H1 (cell line): ENCODE data around the gene CST7. TPM values are rescaled to one million over a fixed set of nuclear protein-coding genes. Genes with fewer than 3 reads are reported as not detected.
A peak's percentile ranks its signal among the peaks of the same experiment; 100 is the strongest.

ENCODE experiments used
- CTCF ChIA-PET: fragments of 300-600 bp; sonication (Branson Sonifier 250); formaldehyde crosslinking; loops from one replicate; lab custom pipeline; 2021; ENCODE audit not compliant: partially characterized antibody; lab: Charles Lee
- POLR2A ChIA-PET: fragments of 300-600 bp; sonication (Branson Sonifier 250); formaldehyde crosslinking; loops from one replicate; lab custom pipeline; 2021; ENCODE audit warnings: inconsistent platforms; ENCODE audit not compliant: partially characterized antibody; lab: Charles Lee
- DNase-seq, 2 experiments: peaks; one replicate each; pipeline versions ENCODE4 v3.0.0 to v3.0.0-alpha.2; 2010 to 2022; ENCODE audit warnings: low spot score in 2 of 2, low read depth in 1 of 2, mixed read lengths in 1 of 2
- FAIRE-seq: peaks from 2 replicates; lab custom pipeline; 2011; peaks lifted over from hg19 to GRCh38; lab: Jason Lieb, UNC
- H2AFZ ChIP-seq: 2 replicates; pipeline ENCODE4 v1.8.1; 2012; ENCODE audit warnings: low read length, inconsistent platforms
- H2AK5ac ChIP-seq: 2 replicates; pipeline ENCODE4 v1.6.1; 2013; ENCODE audit warnings: low read depth, low read length
- H2BK120ac ChIP-seq: replicated peaks from 2 replicates; pipeline ENCODE3; 2013; ENCODE audit warnings: low read depth, low read length, inconsistent platforms
- H2BK12ac ChIP-seq: 2 replicates; pipeline ENCODE4 v1.6.1; 2013; ENCODE audit warnings: low read depth, low read length
- H2BK15ac ChIP-seq: 2 replicates; pipeline ENCODE4 v1.6.1; 2013; ENCODE audit warnings: low read length
- H2BK20ac ChIP-seq: 2 replicates; pipeline ENCODE4 v1.6.1; 2013; ENCODE audit warnings: low read length
- H2BK5ac ChIP-seq: 2 replicates; pipeline ENCODE4 v1.6.1; 2013; ENCODE audit warnings: low read depth, low read length
- H3K14ac ChIP-seq: 2 replicates; pipeline ENCODE4 v1.6.1; 2013; ENCODE audit warnings: inconsistent platforms; ENCODE audit not compliant: insufficient read length
- H3K18ac ChIP-seq: 2 replicates; pipeline ENCODE4 v1.6.1; 2013; ENCODE audit warnings: low read length; ENCODE audit errors: extremely low read depth
- H3K23ac ChIP-seq: 2 replicates; pipeline ENCODE4 v1.6.1; 2013; ENCODE audit warnings: inconsistent platforms; ENCODE audit not compliant: insufficient read length
- H3K23me2 ChIP-seq: 2 replicates; pipeline ENCODE4 v1.6.1; 2013; ENCODE audit warnings: low read depth, low read length
- H3K27ac ChIP-seq: 2 replicates; pipeline ENCODE4 v1.6.1; 2011; ENCODE audit warnings: low read depth, low read length, inconsistent platforms
- H3K27me3 ChIP-seq, 4 experiments: replicated peaks in 1 of 4; 1 replicate in 1 of 4; 2 replicates in 3 of 4; pipeline versions ENCODE4 v1.6.1 to v1.8.1; 2011 to 2013; ENCODE audit warnings: low read length in 3 of 4, mild to moderate bottlenecking in 3 of 4, inconsistent platforms in 2 of 4, mixed read lengths in 2 of 4, moderate library complexity in 1 of 4; ENCODE audit not compliant: control insufficient read depth in 3 of 4, insufficient read depth in 3 of 4; ENCODE audit errors: extremely low read depth in 1 of 4
- H3K36me3 ChIP-seq, 4 experiments: 2 replicates each; pipeline versions ENCODE4 v1.6.1 to v1.8.1; 2011 to 2013; ENCODE audit warnings: mild to moderate bottlenecking in 4 of 4, low read length in 3 of 4, moderate library complexity in 2 of 4, control low read depth in 1 of 4, inconsistent platforms in 1 of 4; ENCODE audit not compliant: insufficient read depth in 4 of 4, control insufficient read depth in 2 of 4
- H3K4ac ChIP-seq: replicated peaks from 2 replicates; pipeline ENCODE3; 2013; ENCODE audit warnings: low read length, low read depth, mixed read lengths, inconsistent platforms; ENCODE audit not compliant: insufficient read length
- H3K4me1 ChIP-seq, 4 experiments: replicated peaks in 1 of 4; 1 replicate in 1 of 4; 2 replicates in 3 of 4; pipeline versions ENCODE4 v1.6.1 to v1.8.1; 2011 to 2013; ENCODE audit warnings: low read length in 3 of 4, inconsistent platforms in 2 of 4, mixed read lengths in 1 of 4; ENCODE audit not compliant: insufficient read depth in 4 of 4, control insufficient read depth in 3 of 4
- H3K4me2 ChIP-seq, 2 experiments: 2 replicates each; pipeline versions ENCODE4 v1.6.1 to v1.8.1; 2011 to 2013; ENCODE audit warnings: low read depth in 2 of 2, low read length in 2 of 2, control low read depth in 1 of 2, inconsistent platforms in 1 of 2, mild to moderate bottlenecking in 1 of 2; ENCODE audit not compliant: insufficient read depth in 1 of 2
- H3K4me3 ChIP-seq, 4 experiments: fragments of 200-600, 300-600 bp in 1 of 4; sonication (generic), shearing (Covaris generic), sonication (Bioruptor Twin) in 1 of 4; 2 replicates each; pipeline versions ENCODE4 v1.5.1 to v1.8.1; 2011 to 2016; ENCODE audit warnings: low read length in 4 of 4, low read depth in 3 of 4, control low read depth in 2 of 4, inconsistent platforms in 2 of 4, mild to moderate bottlenecking in 2 of 4, mixed read lengths in 1 of 4, moderate library complexity in 1 of 4; ENCODE audit not compliant: insufficient read depth in 2 of 4; ENCODE audit errors: extremely low read depth in 1 of 4
- H3K56ac ChIP-seq: replicated peaks from 2 replicates; pipeline ENCODE3; 2013; ENCODE audit warnings: low read depth, mild to moderate bottlenecking, mixed read lengths, low read length, inconsistent platforms; ENCODE audit not compliant: insufficient read length
- H3K79me1 ChIP-seq: 2 replicates; pipeline ENCODE4 v1.6.1; 2013; ENCODE audit warnings: low read depth, low read length, control low read depth
- H3K79me2 ChIP-seq, 2 experiments: 2 replicates each; pipeline versions ENCODE4 v1.6.1 to v1.8.1; 2012 to 2013; ENCODE audit warnings: low read length in 2 of 2, mild to moderate bottlenecking in 2 of 2, inconsistent platforms in 1 of 2; ENCODE audit not compliant: insufficient read depth in 2 of 2, control insufficient read depth in 1 of 2
- H3K9ac ChIP-seq, 4 experiments: replicated peaks in 1 of 4; 1 replicate in 1 of 4; 2 replicates in 3 of 4; pipeline versions ENCODE4 v1.6.1 to v1.8.1; 2011 to 2013; ENCODE audit warnings: low read depth in 3 of 4, low read length in 3 of 4, control low read depth in 2 of 4, mild to moderate bottlenecking in 2 of 4, moderate library complexity in 2 of 4, inconsistent platforms in 1 of 4; ENCODE audit errors: extremely low read depth in 1 of 4
- H3K9me3 ChIP-seq, 2 experiments: 2 replicates each; pipeline versions ENCODE4 v1.6.1 to v1.8.1; 2012 to 2013; ENCODE audit warnings: mild to moderate bottlenecking in 2 of 2, moderate library complexity in 2 of 2, control low read depth in 1 of 2, inconsistent platforms in 1 of 2, low read depth in 1 of 2, low read length in 1 of 2, mixed read lengths in 1 of 2; ENCODE audit not compliant: insufficient read depth in 2 of 2
- H4K20me1 ChIP-seq, 2 experiments: replicated peaks in 1 of 2; 2 replicates each; pipeline versions ENCODE3 to v1.8.1; 2011 to 2013; ENCODE audit warnings: inconsistent platforms in 2 of 2, low read length in 2 of 2, mild to moderate bottlenecking in 1 of 2; ENCODE audit not compliant: insufficient read depth in 2 of 2, control insufficient read depth in 1 of 2
- H4K5ac ChIP-seq: 2 replicates; pipeline ENCODE4 v1.6.1; 2013; ENCODE audit warnings: low read length, low read depth, mixed read lengths, inconsistent platforms; ENCODE audit not compliant: insufficient read length
- H4K8ac ChIP-seq: 2 replicates; pipeline ENCODE4 v1.8.0; 2013; ENCODE audit warnings: mild to moderate bottlenecking, moderate library complexity, low read length, inconsistent platforms; ENCODE audit not compliant: insufficient read depth; ENCODE audit errors: extremely low read depth
- H4K91ac ChIP-seq: replicated peaks from 2 replicates; pipeline ENCODE3; 2013; ENCODE audit warnings: low read length, mixed read lengths, inconsistent platforms; ENCODE audit not compliant: insufficient read length
- ASH2L ChIP-seq: fragments of 200-600, 300-600 bp; sonication (generic); IDR thresholded peaks from one replicate; pipeline ENCODE4 v1.7.1; 2017; ENCODE audit warnings: low read length
- BRCA1 ChIP-seq: IDR thresholded peaks from 2 replicates; pipeline ENCODE4 v1.6.1; 2012; ENCODE audit warnings: low read depth, low read length, improper control_type of control experiment
- CHD2 ChIP-seq: IDR thresholded peaks from 2 replicates; pipeline ENCODE4 v1.6.1; 2012; ENCODE audit warnings: low read length, improper control_type of control experiment
- CREB1 ChIP-seq: IDR thresholded peaks from 2 replicates; pipeline ENCODE4 v1.6.1; 2012; ENCODE audit warnings: inconsistent platforms
- JUN ChIP-seq: IDR thresholded peaks from 2 replicates; pipeline ENCODE4 v1.6.1; 2011; ENCODE audit warnings: low read depth, mild to moderate bottlenecking, improper control_type of control experiment, low read length
- KDM4A ChIP-seq: IDR thresholded peaks from one replicate; pipeline ENCODE4 v1.7.1; 2012; ENCODE audit warnings: low read depth, mild to moderate bottlenecking, moderate library complexity, low read length, inconsistent platforms; ENCODE audit not compliant: severe bottlenecking
- MAFK ChIP-seq: IDR thresholded peaks from 2 replicates; pipeline ENCODE4 v1.6.1; 2012; ENCODE audit warnings: low read depth, mild to moderate bottlenecking, improper control_type of control experiment, low read length
- RXRA ChIP-seq: IDR thresholded peaks from 2 replicates; pipeline ENCODE4 v1.6.1; 2011; ENCODE audit warnings: low read depth, mild to moderate bottlenecking, low read length, moderate library complexity; ENCODE audit not compliant: insufficient read depth
- SP1 ChIP-seq: IDR thresholded peaks from 2 replicates; pipeline ENCODE4 v1.6.1; 2011; ENCODE audit warnings: low read depth, low read length
- SP4 ChIP-seq: IDR thresholded peaks from 2 replicates; pipeline ENCODE4 v1.6.1; 2012; ENCODE audit warnings: low read length, inconsistent platforms
- SUZ12 ChIP-seq: fragments of 200-600 bp; sonication (generic); IDR thresholded peaks from 2 replicates; pipeline ENCODE4 v1.6.1; 2012; ENCODE audit warnings: mild to moderate bottlenecking, inconsistent platforms, low read length, moderate library complexity, mixed read lengths
- TCF12 ChIP-seq: IDR thresholded peaks from 2 replicates; pipeline ENCODE4 v1.6.1; 2011; ENCODE audit warnings: low read depth, mild to moderate bottlenecking, low read length
- WGBS, 2 experiments: shearing (Covaris generic) in 1 of 2; methylation state at CpG; one replicate each; pipeline versions ENCODE4 v1.1.6 to v1.1.7; 2013 to 2015; ENCODE audit warnings: low lambda C conversion rate in 2 of 2, mixed read lengths in 2 of 2, inconsistent platforms in 1 of 2, low coverage in 1 of 2, missing lambda C conversion rate in 1 of 2; ENCODE audit not compliant: insufficient replicate concordance in 2 of 2, insufficient coverage in 1 of 2, insufficient read length in 1 of 2; ENCODE audit errors: extremely low coverage in 1 of 2, missing lambda C conversion rate in 1 of 2; 5-methylcytosine and 5-hydroxymethylcytosine counted together
- polyA plus RNA-seq, 7 experiments: library from polyadenylated mRNA; depleted of rRNA in 3 of 7; stranded (reverse) in 5 of 7; unstranded in 2 of 7; fragments of >200 nt in 5 of 7; fragments of 200-250 nt in 2 of 7; gene quantifications; 1 replicate in 5 of 7; 2 replicates in 1 of 7; 4 replicates in 1 of 7; pipeline versions ENCODE4 v1.2.1 to v1.2.3, GENCODE V29; 2011 to 2013; ENCODE audit warnings: missing spikeins in 2 of 7, mixed read lengths in 2 of 7
- total RNA-seq: library from RNA; stranded (reverse); fragmentation: NEBNext Ultra II Directional; extraction: Animal tissue kit (Norgen Biotek cat#: 25700); gene quantifications from 2 replicates; pipeline ENCODE4 v1.2.1, GENCODE V29; 2021
- TF ChIP-seq, protein P1 (sequence below), 3 experiments: IDR thresholded peaks; 1 replicate in 2 of 3; 2 replicates in 1 of 3; pipeline versions ENCODE4 v1.5.1 to v1.6.1; 2011; ENCODE audit warnings: low read length in 3 of 3, mild to moderate bottlenecking in 3 of 3, inconsistent platforms in 2 of 3, low read depth in 1 of 3, moderate library complexity in 1 of 3; ENCODE audit not compliant: insufficient read depth in 1 of 3; ENCODE audit errors: control extremely low read depth in 1 of 3

CST7 gene
- total and polyA plus RNA-seq, 2 of the 8 experiments (the other 6 are each of a cell fraction or from before 2014, with no cell fraction given), result not detected

DNA sequence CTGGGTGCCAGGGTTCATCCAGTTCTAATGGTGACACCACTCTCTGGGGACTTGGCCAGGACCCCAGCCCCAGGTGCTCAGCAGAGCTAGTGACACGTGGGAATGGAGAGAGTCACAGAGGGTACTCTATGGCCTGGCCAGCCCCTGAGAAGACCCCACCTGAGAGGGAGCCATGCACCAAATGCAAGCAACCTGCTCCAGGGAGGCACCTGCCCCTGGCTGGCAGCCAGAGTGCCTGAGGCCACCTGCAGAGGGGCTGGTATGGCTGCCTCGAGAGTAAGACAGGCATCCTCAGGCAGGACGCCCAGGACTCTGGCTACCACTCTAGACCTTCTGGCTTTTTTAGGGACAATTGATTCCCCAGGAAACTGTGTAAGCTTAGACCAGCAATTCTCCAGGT lies 38.6 kb upstream of the CST7 start:
- Histone ChIP-seq H2AFZ (no peak overlapping the region), H2BK120ac (no peak overlapping the region), H3K14ac (no peak overlapping the region), H2BK20ac (no peak overlapping the region), H3K23me2 (no peaks in the 10 kb centered on the region), H3K18ac (no peak overlapping the region; the same call in 1 of the 2 replicates), H3K4me1 (0 out of 7 replicates have a peak, but pooled peaks cover 0 to 2% (median 0%) of the 10 kb centered on the region in 4 experiments), H2BK15ac (no peak overlapping the region), H2BK5ac (no peak overlapping the region), H4K91ac (no peak overlapping the region), H3K27ac (no peak overlapping the region), H3K27me3 (no peaks in the 10 kb centered on the region), H2BK12ac (no peak overlapping the region), H3K36me3 (no peaks in the 10 kb centered on the region), H3K9ac (no peak overlapping the region), H4K20me1 (no peaks in the 10 kb centered on the region), H3K23ac (no peak overlapping the region), H3K4me2 (no peak overlapping the region), H4K8ac (no peak overlapping the region), H3K79me2 (no peaks in the 10 kb centered on the region), H3K4ac (no peak overlapping the region), H3K9me3 (peaks cover 10 to 12% of the 10 kb centered on the region in 2 experiments), H3K56ac (no peak overlapping the region), H4K5ac (no peak overlapping the region), H2AK5ac (no peak overlapping the region), H3K79me1 (no peaks in the 10 kb centered on the region), H3K4me3 (no peak overlapping the region)
- WGBS, 2 experiments, result 91% methylated on average over 3 of the region's 3 CpGs; no CpG with 5 or more reads in 1 of the 2 experiments
- no peak for FAIRE-seq
- CTCF ChIA-PET, result interaction anchor here (2.3 kb wide), 1 partner anchor 20 kb away, joined by 6 read pairs; no protein-coding TSS in a partner anchor
- POLR2A ChIA-PET, result no interaction called here
- peak in 1 of 2 experiments; percentile 28 for DNase-seq
- TF ChIP-seq JUN, result no peak
- TF ChIP-seq SP4, result no peak
- no peak for TF ChIP-seq KDM4A
- TF ChIP-seq ASH2L, result no peak
- TF ChIP-seq CHD2, result no peak
- no peak for TF ChIP-seq RXRA
- TF ChIP-seq SP1, result no peak
- no peak for TF ChIP-seq BRCA1
- TF ChIP-seq TCF12, result no peak
- TF ChIP-seq SUZ12, result no peak
- TF ChIP-seq, protein P1, sequence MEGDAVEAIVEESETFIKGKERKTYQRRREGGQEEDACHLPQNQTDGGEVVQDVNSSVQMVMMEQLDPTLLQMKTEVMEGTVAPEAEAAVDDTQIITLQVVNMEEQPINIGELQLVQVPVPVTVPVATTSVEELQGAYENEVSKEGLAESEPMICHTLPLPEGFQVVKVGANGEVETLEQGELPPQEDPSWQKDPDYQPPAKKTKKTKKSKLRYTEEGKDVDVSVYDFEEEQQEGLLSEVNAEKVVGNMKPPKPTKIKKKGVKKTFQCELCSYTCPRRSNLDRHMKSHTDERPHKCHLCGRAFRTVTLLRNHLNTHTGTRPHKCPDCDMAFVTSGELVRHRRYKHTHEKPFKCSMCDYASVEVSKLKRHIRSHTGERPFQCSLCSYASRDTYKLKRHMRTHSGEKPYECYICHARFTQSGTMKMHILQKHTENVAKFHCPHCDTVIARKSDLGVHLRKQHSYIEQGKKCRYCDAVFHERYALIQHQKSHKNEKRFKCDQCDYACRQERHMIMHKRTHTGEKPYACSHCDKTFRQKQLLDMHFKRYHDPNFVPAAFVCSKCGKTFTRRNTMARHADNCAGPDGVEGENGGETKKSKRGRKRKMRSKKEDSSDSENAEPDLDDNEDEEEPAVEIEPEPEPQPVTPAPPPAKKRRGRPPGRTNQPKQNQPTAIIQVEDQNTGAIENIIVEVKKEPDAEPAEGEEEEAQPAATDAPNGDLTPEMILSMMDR (IDR thresholded peaks at IDR 0.05; ENCODE audit: control extremely low read depth in 1 of 3, insufficient read depth in 1 of 3, low read depth in 1 of 3, low read length in 3 of 3), result no peak
- TF ChIP-seq MAFK, result no peak
- TF ChIP-seq CREB1, result no peak
